Measurements from ENCODE around the gene TOX2.

TOX2 gene

GRCh38 chr20:43923322-43923721 lies 8.7 kb downstream of the TOX2 start:
- no peak for TF ChIP-seq CTCF (IDR thresholded peaks at IDR 0.05; ENCODE audit: poor library complexity, severe bottlenecking)
- peak; percentile 70 for DNase-seq (ENCODE audit: low spot score)
- H3K27ac ChIP-seq (ENCODE audit: poor library complexity, severe bottlenecking) = no peak overlapping the region
- H3K4me1 ChIP-seq (ENCODE audit: insufficient read depth, poor library complexity, severe bottlenecking) = peaks cover 20% of the 10 kb centered on the region
- H3K36me3 ChIP-seq (ENCODE audit: low read depth) = no peaks in the 10 kb centered on the region
- no peaks in the 10 kb centered on the region for H3K9me3 ChIP-seq (ENCODE audit: severe bottlenecking)
- no peak for ATAC-seq (ENCODE audit: low read depth)
- H3K4me3 ChIP-seq (ENCODE audit: severe bottlenecking) = no peak overlapping the region
- no peaks in the 10 kb centered on the region for H3K27me3 ChIP-seq (ENCODE audit: insufficient read depth, poor library complexity, severe bottlenecking)

GRCh38 chr20:43923917-43924316 lies 9.3 kb downstream of the TOX2 start:
- H3K4me3 ChIP-seq (ENCODE audit: severe bottlenecking) = no peak overlapping the region
- H3K27ac ChIP-seq (ENCODE audit: poor library complexity, severe bottlenecking) = no peak overlapping the region
- H3K36me3 ChIP-seq (ENCODE audit: low read depth) = no peaks in the 10 kb centered on the region
- H3K4me1 ChIP-seq (ENCODE audit: insufficient read depth, poor library complexity, severe bottlenecking) = peaks cover 24% of the 10 kb centered on the region
- no peak for DNase-seq (ENCODE audit: low spot score)
- TF ChIP-seq CTCF (IDR thresholded peaks at IDR 0.05; ENCODE audit: poor library complexity, severe bottlenecking) = no peak
- H3K9me3 ChIP-seq (ENCODE audit: severe bottlenecking) = no peaks in the 10 kb centered on the region
- ATAC-seq (ENCODE audit: low read depth) = no peak
- H3K27me3 ChIP-seq (ENCODE audit: insufficient read depth, poor library complexity, severe bottlenecking) = no peaks in the 10 kb centered on the region

- H3K4me1 ChIP-seq (ENCODE audit: insufficient read depth, poor library complexity, severe bottlenecking) = peaks cover 22% of the 10 kb centered on the region
- DNase-seq (ENCODE audit: low spot score) (peak; percentile 73), ATAC-seq (ENCODE audit: low read depth) (no peak)
- H3K9me3 ChIP-seq (ENCODE audit: severe bottlenecking) = no peaks in the 10 kb centered on the region
- no peak for TF ChIP-seq CTCF (IDR thresholded peaks at IDR 0.05; ENCODE audit: poor library complexity, severe bottlenecking)
- H3K36me3 ChIP-seq (ENCODE audit: low read depth) = no peaks in the 10 kb centered on the region
- no peaks in the 10 kb centered on the region for H3K27me3 ChIP-seq (ENCODE audit: insufficient read depth, poor library complexity, severe bottlenecking)
- H3K27ac ChIP-seq (ENCODE audit: poor library complexity, severe bottlenecking) = no peak overlapping the region
- no peak overlapping the region for H3K4me3 ChIP-seq (ENCODE audit: severe bottlenecking)
These were observed 10.6 kb downstream of the TOX2 start for GRCh38 chr20:43925215-43925614.

- H3K27ac ChIP-seq (ENCODE audit: poor library complexity, severe bottlenecking) = no peak overlapping the region
- H3K4me1 ChIP-seq (ENCODE audit: insufficient read depth, poor library complexity, severe bottlenecking) = peaks cover 22% of the 10 kb centered on the region
- DNase-seq (ENCODE audit: low spot score) (peak; percentile 77), ATAC-seq (ENCODE audit: low read depth) (peak; percentile 62)
- no peaks in the 10 kb centered on the region for H3K27me3 ChIP-seq (ENCODE audit: insufficient read depth, poor library complexity, severe bottlenecking)
- no peak overlapping the region for H3K4me3 ChIP-seq (ENCODE audit: severe bottlenecking)
- no peaks in the 10 kb centered on the region for H3K36me3 ChIP-seq (ENCODE audit: low read depth)
- peak; percentile 73 for TF ChIP-seq CTCF (IDR thresholded peaks at IDR 0.05; ENCODE audit: poor library complexity, severe bottlenecking)
- H3K9me3 ChIP-seq (ENCODE audit: severe bottlenecking) = no peaks in the 10 kb centered on the region
These were observed 11.1 kb downstream of the TOX2 start for GRCh38 chr20:43925801-43926200.

- ATAC-seq (ENCODE audit: low read depth) = no peak
- Histone ChIP-seq H3K27me3 (ENCODE audit: insufficient read depth, poor library complexity, severe bottlenecking) (no peaks in the 10 kb centered on the region), H3K4me1 (ENCODE audit: insufficient read depth, poor library complexity, severe bottlenecking) (peaks cover 22% of the 10 kb centered on the region), H3K36me3 (ENCODE audit: low read depth) (no peaks in the 10 kb centered on the region), H3K9me3 (ENCODE audit: severe bottlenecking) (no peaks in the 10 kb centered on the region), H3K27ac (ENCODE audit: poor library complexity, severe bottlenecking) (no peak overlapping the region), H3K4me3 (ENCODE audit: severe bottlenecking) (no peak overlapping the region)
- no peak for TF ChIP-seq CTCF (IDR thresholded peaks at IDR 0.05; ENCODE audit: poor library complexity, severe bottlenecking)
- DNase-seq (ENCODE audit: low spot score) = peak; percentile 53
These were observed 11.8 kb downstream of the TOX2 start for GRCh38 chr20:43926287-43927050.
